ENCODE results near the gene PTPRF.

The PTPRF gene

DNA sequence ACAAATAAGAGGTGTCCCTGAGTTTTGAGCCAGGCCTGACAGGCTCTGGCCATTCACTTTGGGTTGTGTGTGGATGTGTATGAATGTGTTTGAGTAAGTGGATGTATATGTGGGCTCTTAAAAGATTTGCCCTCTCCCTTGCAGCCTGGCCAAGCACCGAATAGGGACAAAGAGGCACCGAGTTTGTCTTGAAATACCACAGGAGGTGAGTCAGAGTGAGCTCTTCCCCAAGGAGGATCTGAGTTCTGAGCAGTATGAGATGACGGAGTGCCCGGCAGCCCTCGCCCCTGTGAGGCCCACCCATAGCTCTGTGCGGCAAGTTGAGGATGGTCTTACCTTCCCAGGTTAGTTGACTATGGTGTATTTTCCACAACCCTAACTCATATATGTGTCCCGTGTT is 138.3 kb downstream of the PTPRF start:
- H2BK120ac ChIP-seq (ENCODE audit: insufficient read depth, low read length, poor library complexity): no peak overlapping the region
- H4K91ac ChIP-seq (ENCODE audit: low read depth, low read length): no peak overlapping the region
- H3K79me2 ChIP-seq (ENCODE audit: control insufficient read depth, insufficient read depth, low read length, poor library complexity): no peaks in the 10 kb centered on the region
- no peak overlapping the region for H3K4me3 ChIP-seq (ENCODE audit: low read depth, low read length)
- H3K9me3 ChIP-seq (ENCODE audit: insufficient read depth, low read depth, low read length): no peaks in the 10 kb centered on the region
- no peak overlapping the region for H2BK5ac ChIP-seq (ENCODE audit: low read depth, low read length, poor library complexity)
- no CpG with 5 or more reads among the region's 7 CpGs for WGBS (ENCODE audit: extremely low coverage, insufficient coverage, insufficient read length)
- no peak overlapping the region for H2AFZ ChIP-seq (ENCODE audit: insufficient read depth, low read length, poor library complexity)
- H4K12ac ChIP-seq (ENCODE audit: low read depth, low read length): no peak overlapping the region
- no peak overlapping the region for H4K8ac ChIP-seq (ENCODE audit: low read depth, low read length)
- H3K36me3 ChIP-seq (ENCODE audit: control insufficient read depth in 1 of 2, insufficient read depth in 2 of 2, low read length in 2 of 2): peaks cover 60 to 78% of the 10 kb centered on the region in 2 experiments
- H3K4me2 ChIP-seq (ENCODE audit: low read length): no peak overlapping the region
- no peaks in the 10 kb centered on the region for H3K27me3 ChIP-seq (ENCODE audit: insufficient read depth, low read length)
- DNase-seq: no peak
- no peak overlapping the region for H3K4ac ChIP-seq (ENCODE audit: low read depth, low read length)
- H2AK5ac ChIP-seq (ENCODE audit: low read length): no peak overlapping the region
- no peak overlapping the region for H3K18ac ChIP-seq (ENCODE audit: low read length)
- H2BK12ac ChIP-seq (ENCODE audit: low read length): no peak overlapping the region
- H3K4me1 ChIP-seq (ENCODE audit: control insufficient read depth in 1 of 2, insufficient read depth in 2 of 2, low read length in 2 of 2): no peaks in the 10 kb centered on the region
- H3K79me1 ChIP-seq (ENCODE audit: low read length): no peaks in the 10 kb centered on the region
- no peak overlapping the region for H3K27ac ChIP-seq (ENCODE audit: low read depth, low read length)
- no peak overlapping the region for H3K9ac ChIP-seq (ENCODE audit: low read length)
- H3K14ac ChIP-seq (ENCODE audit: low read length): no peak overlapping the region
- no peak overlapping the region for H3K23ac ChIP-seq (ENCODE audit: low read length)

DNA sequence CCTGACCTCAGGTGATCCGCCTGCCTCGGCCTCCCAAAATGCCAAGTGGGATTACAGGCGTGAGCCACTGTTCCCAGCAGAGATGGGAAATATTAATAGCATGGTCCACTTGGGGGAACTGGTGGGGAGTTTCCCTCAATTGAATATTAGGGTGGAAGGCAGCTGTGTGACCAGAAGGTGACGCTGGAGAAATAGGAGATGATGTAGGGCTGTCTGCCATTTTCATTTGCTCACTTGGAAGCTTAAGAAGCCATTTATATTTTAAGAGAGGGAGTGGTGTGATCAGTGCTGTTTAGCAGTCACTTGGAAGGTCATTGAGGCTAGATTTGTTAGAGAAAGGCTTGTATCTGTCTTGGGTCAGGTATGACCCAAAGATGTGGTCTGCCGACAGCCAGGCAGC is 139.2 kb downstream of the PTPRF start:
- H3K4me2 ChIP-seq (ENCODE audit: low read length): no peak overlapping the region
- H2BK5ac ChIP-seq (ENCODE audit: low read depth, low read length, poor library complexity): no peak overlapping the region
- H3K9me3 ChIP-seq (ENCODE audit: insufficient read depth, low read depth, low read length): no peaks in the 10 kb centered on the region
- no peak overlapping the region for H3K4ac ChIP-seq (ENCODE audit: low read depth, low read length)
- H3K9ac ChIP-seq (ENCODE audit: low read length): no peak overlapping the region
- no peak overlapping the region for H3K4me3 ChIP-seq (ENCODE audit: low read depth, low read length)
- no CpG with 5 or more reads among the region's 5 CpGs for WGBS (ENCODE audit: extremely low coverage, insufficient coverage, insufficient read length)
- H3K27ac ChIP-seq (ENCODE audit: low read depth, low read length): no peak overlapping the region
- no peak overlapping the region for H3K23ac ChIP-seq (ENCODE audit: low read length)
- no peak for DNase-seq
- H2AK5ac ChIP-seq (ENCODE audit: low read length): no peak overlapping the region
- no peaks in the 10 kb centered on the region for H3K4me1 ChIP-seq (ENCODE audit: control insufficient read depth in 1 of 2, insufficient read depth in 2 of 2, low read length in 2 of 2)
- H2AFZ ChIP-seq (ENCODE audit: insufficient read depth, low read length, poor library complexity): no peak overlapping the region
- no peak overlapping the region for H4K8ac ChIP-seq (ENCODE audit: low read depth, low read length)
- no peaks in the 10 kb centered on the region for H3K27me3 ChIP-seq (ENCODE audit: insufficient read depth, low read length)
- no peak overlapping the region for H4K91ac ChIP-seq (ENCODE audit: low read depth, low read length)
- H2BK12ac ChIP-seq (ENCODE audit: low read length): no peak overlapping the region
- H3K36me3 ChIP-seq (ENCODE audit: control insufficient read depth in 1 of 2, insufficient read depth in 2 of 2, low read length in 2 of 2): peaks cover 60 to 78% of the 10 kb centered on the region in 2 experiments
- H3K18ac ChIP-seq (ENCODE audit: low read length): no peak overlapping the region
- H2BK120ac ChIP-seq (ENCODE audit: insufficient read depth, low read length, poor library complexity): no peak overlapping the region
- no peaks in the 10 kb centered on the region for H3K79me1 ChIP-seq (ENCODE audit: low read length)
- H4K12ac ChIP-seq (ENCODE audit: low read depth, low read length): no peak overlapping the region
- H3K79me2 ChIP-seq (ENCODE audit: control insufficient read depth, insufficient read depth, low read length, poor library complexity): no peaks in the 10 kb centered on the region
- H3K14ac ChIP-seq (ENCODE audit: low read length): no peak overlapping the region

DNA sequence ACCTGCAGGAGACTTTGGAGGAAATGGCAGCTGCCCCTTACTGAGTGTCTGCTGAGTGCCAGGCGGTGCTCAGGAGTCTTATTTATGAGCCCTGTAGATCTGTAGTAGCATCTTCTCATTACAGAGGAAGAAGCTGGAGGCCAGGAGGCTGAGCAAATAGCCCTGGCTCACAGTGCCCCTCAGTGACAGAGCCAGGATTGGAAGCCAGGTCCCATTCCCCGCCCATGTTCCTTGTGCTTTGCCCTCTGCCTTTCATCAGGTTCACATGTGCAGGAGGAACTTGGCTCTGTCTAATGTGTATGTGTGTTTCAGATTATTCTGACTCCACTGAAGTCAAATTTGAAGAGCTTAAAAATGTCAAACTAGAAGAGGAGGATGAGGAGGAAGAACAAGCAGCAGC is 140.5 kb downstream of the PTPRF start:
- Histone ChIP-seq H3K23ac (ENCODE audit: low read length) (no peak overlapping the region), H3K9ac (ENCODE audit: low read length) (no peak overlapping the region), H3K9me3 (ENCODE audit: insufficient read depth, low read depth, low read length) (no peaks in the 10 kb centered on the region), H3K27me3 (ENCODE audit: insufficient read depth, low read length) (no peaks in the 10 kb centered on the region), H3K79me1 (ENCODE audit: low read length) (no peaks in the 10 kb centered on the region), H3K4ac (ENCODE audit: low read depth, low read length) (no peak overlapping the region), H4K91ac (ENCODE audit: low read depth, low read length) (no peak overlapping the region), H3K36me3 (ENCODE audit: control insufficient read depth in 1 of 2, insufficient read depth in 2 of 2, low read length in 2 of 2) (peaks cover 67 to 80% of the 10 kb centered on the region in 2 experiments), H3K4me3 (ENCODE audit: low read depth, low read length) (no peak overlapping the region), H4K8ac (ENCODE audit: low read depth, low read length) (no peak overlapping the region), H2BK5ac (ENCODE audit: low read depth, low read length, poor library complexity) (no peak overlapping the region), H3K4me1 (ENCODE audit: control insufficient read depth in 1 of 2, insufficient read depth in 2 of 2, low read length in 2 of 2) (no peaks in the 10 kb centered on the region), H2AFZ (ENCODE audit: insufficient read depth, low read length, poor library complexity) (no peak overlapping the region), H2BK120ac (ENCODE audit: insufficient read depth, low read length, poor library complexity) (no peak overlapping the region), H2AK5ac (ENCODE audit: low read length) (no peak overlapping the region), H3K14ac (ENCODE audit: low read length) (no peak overlapping the region), H4K12ac (ENCODE audit: low read depth, low read length) (no peak overlapping the region), H3K27ac (ENCODE audit: low read depth, low read length) (no peak overlapping the region), H3K18ac (ENCODE audit: low read length) (no peak overlapping the region), H3K4me2 (ENCODE audit: low read length) (no peak overlapping the region), H3K79me2 (ENCODE audit: control insufficient read depth, insufficient read depth, low read length, poor library complexity) (no peaks in the 10 kb centered on the region), H2BK12ac (ENCODE audit: low read length) (no peak overlapping the region)
- no CpG with 5 or more reads among the region's 2 CpGs for WGBS (ENCODE audit: extremely low coverage, insufficient coverage, insufficient read length)
- DNase-seq: no peak

DNA sequence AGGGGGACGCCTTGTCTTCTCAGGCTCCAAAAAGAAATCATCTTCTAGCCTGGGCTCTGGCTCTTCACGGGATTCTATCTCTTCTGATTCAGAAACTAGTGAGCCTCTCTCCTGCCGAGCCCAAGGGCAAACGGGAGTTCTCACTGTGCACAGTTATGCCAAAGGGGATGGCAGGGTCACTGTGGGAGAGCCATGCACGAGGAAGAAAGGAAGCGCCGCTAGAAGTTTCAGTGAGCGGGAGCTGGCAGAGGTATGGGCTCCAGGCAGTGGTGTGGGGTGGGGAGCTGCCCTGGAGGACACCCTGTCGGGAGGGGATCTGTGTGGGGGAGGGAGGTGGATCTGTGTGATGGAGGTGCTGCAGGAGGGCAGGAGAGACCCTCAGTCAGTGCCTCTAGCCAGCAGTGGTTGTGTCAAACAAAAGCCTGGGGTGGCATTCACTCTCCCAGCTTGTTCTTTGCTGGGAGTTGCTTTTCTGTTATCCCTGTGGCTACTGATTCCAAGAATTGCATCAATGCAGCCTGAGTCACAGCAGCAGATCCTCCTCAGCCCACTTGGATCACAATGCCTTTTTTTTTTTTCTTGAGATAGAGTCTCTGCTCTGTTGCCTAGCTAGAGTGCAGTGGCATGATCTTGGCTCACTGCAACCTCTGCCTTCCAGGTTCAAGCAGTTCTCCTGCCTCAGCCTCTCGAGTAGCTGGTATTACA is 141.1 kb downstream of the PTPRF start:
- Histone ChIP-seq H3K79me2 (ENCODE audit: control insufficient read depth, insufficient read depth, low read length, poor library complexity) (no peaks in the 10 kb centered on the region), H3K18ac (ENCODE audit: low read length) (no peak overlapping the region), H3K23ac (ENCODE audit: low read length) (no peak overlapping the region), H3K4me3 (ENCODE audit: low read depth, low read length) (no peak overlapping the region), H2BK5ac (ENCODE audit: low read depth, low read length, poor library complexity) (no peak overlapping the region), H4K12ac (ENCODE audit: low read depth, low read length) (no peak overlapping the region), H3K36me3 (ENCODE audit: control insufficient read depth in 1 of 2, insufficient read depth in 2 of 2, low read length in 2 of 2) (peaks cover 66 to 75% of the 10 kb centered on the region in 2 experiments), H3K9me3 (ENCODE audit: insufficient read depth, low read depth, low read length) (no peaks in the 10 kb centered on the region), H3K27ac (ENCODE audit: low read depth, low read length) (no peak overlapping the region), H3K9ac (ENCODE audit: low read length) (no peak overlapping the region), H3K4ac (ENCODE audit: low read depth, low read length) (no peak overlapping the region), H2BK12ac (ENCODE audit: low read length) (no peak overlapping the region), H3K4me1 (ENCODE audit: control insufficient read depth in 1 of 2, insufficient read depth in 2 of 2, low read length in 2 of 2) (no peaks in the 10 kb centered on the region), H4K91ac (ENCODE audit: low read depth, low read length) (no peak overlapping the region), H4K8ac (ENCODE audit: low read depth, low read length) (no peak overlapping the region), H3K4me2 (ENCODE audit: low read length) (no peak overlapping the region), H2AK5ac (ENCODE audit: low read length) (no peak overlapping the region), H3K79me1 (ENCODE audit: low read length) (no peaks in the 10 kb centered on the region), H3K14ac (ENCODE audit: low read length) (no peak overlapping the region), H3K27me3 (ENCODE audit: insufficient read depth, low read length) (no peaks in the 10 kb centered on the region), H2AFZ (ENCODE audit: insufficient read depth, low read length, poor library complexity) (no peak overlapping the region), H2BK120ac (ENCODE audit: insufficient read depth, low read length, poor library complexity) (no peak overlapping the region)
- no CpG with 5 or more reads among the region's 10 CpGs for WGBS (ENCODE audit: extremely low coverage, insufficient coverage, insufficient read length)
- DNase-seq: peak in 1 of 2 donors; percentile 37

All from trophoblast cell (in vitro differentiated cells and primary cell).